ENCODE measurements around the gene SLC25A44.

The SLC25A44 gene

GRCh38 chr1:156244126-156244525 lies 50.2 kb downstream of the SLC25A44 start:
- no peak for DNase-seq

- no peak for DNase-seq
Observed at GRCh38 chr1:156244712-156245111, 50.8 kb downstream of the SLC25A44 start.

- no peak for DNase-seq
Observed at GRCh38 chr1:156245451-156246232, 51.7 kb downstream of the SLC25A44 start.

- DNase-seq, result no peak
Observed at GRCh38 chr1:156246241-156246780, 52.4 kb downstream of the SLC25A44 start.

- no peak for DNase-seq
Observed at GRCh38 chr1:156246781-156247459, 53.0 kb downstream of the SLC25A44 start.

GRCh38 chr1:156247460-156248322 lies 53.8 kb downstream of the SLC25A44 start, which contains the start of gene PAQR6:
TSS of gene PAQR6 (minus strand) at chr1:156248056. CDS start at chr1:156246731, 1,325 bp downstream.
- no peak for DNase-seq

GRCh38 chr1:156248323-156248683 lies 54.4 kb downstream of the SLC25A44 start:
- no peak for DNase-seq

GRCh38 chr1:156249593-156249992 lies 55.7 kb downstream of the SLC25A44 start:
- DNase-seq, result no peak

GRCh38 chr1:156251527-156251926 lies 57.6 kb downstream of the SLC25A44 start:
- DNase-seq, result peak; percentile 81

- no peak for DNase-seq
Observed at GRCh38 chr1:156253634-156254033, 59.7 kb downstream of the SLC25A44 start.

- no peak for DNase-seq
Observed at GRCh38 chr1:156257711-156258110, 63.8 kb downstream of the SLC25A44 start.

GRCh38 chr1:156258859-156259258 lies 65.0 kb downstream of the SLC25A44 start:
- no peak for DNase-seq

- DNase-seq, result no peak
Observed at GRCh38 chr1:156259805-156260204, 65.9 kb downstream of the SLC25A44 start.

- no peak for DNase-seq
Observed at GRCh38 chr1:156260896-156261295, 67.0 kb downstream of the SLC25A44 start.
